ENCODE data around the gene TPD52L2.

GRCh38 chr20:63863798-63864544 is 1.1 kb upstream of the TPD52L2 start:
- TF ChIP-seq POLR2A (IDR thresholded peaks at IDR 0.05; ENCODE audit: low read length) (no peak), GATA1 (IDR thresholded peaks at IDR 0.05; ENCODE audit: low read depth, low read length) (no peak)

Data from erythroblast (primary cell).